HG02642 (cell line): ENCODE data around the gene RAPGEF4.

Source experiments
- ATAC-seq: cut with Tn5 transposase; IDR thresholded peaks from one replicate; pipeline ENCODE4 v1.9.1; 2021; ENCODE audit warnings: mild to moderate bottlenecking; ENCODE audit not compliant: unreplicated experiment, poor library complexity

The RAPGEF4 gene

DNA sequence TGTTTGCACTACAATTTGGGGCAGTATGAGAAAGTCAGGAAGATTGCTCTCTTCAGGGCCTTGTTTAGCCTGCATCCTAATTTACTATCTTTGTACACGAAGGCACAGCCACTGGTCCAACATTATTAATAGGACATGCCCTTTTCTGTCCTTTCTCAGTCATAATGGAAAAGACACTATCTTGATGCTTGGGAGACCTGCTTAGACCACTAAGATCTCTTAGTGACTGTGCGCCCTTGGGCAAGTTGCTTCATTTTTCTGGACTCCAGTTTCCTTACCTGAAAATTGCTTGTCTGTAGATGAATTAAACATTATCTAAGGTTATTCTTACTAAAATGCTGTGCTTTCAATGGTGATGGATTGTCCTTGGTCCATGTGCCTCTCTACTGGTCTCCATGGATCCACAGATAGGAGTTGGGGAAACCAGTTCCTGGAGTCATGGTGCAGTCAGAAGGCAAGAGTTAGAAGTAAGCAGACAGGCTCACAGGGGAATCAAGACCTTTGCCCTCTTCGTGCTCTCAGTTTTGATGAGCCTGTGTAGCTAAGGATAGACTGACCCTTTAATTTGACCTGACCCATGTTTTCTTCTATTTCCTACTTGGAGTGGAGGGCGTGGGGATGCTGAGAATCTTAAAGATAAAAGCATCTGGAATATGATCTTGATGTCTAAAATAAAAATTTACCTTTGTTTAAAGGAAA is 114.0 kb downstream of the RAPGEF4 start:
- no peak for ATAC-seq

DNA sequence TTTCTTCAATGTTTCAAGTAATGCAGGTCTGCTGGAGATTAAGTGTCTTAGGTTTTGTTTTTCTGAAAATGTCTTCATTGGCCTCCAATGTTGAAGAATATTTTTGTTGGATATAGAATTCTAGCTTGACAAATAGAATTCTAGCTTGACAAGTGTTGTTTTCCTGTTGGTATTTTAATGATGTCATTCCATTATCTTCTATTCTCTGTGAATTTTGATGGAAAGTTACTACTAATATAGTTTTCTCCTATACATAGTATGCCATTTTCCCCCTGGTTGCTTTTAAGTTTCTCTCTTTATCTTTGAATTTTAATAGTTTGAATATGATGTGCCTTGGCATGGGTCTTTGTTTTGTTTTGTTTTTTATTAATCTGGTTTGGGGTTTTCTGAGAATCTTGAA is 119.9 kb downstream of the RAPGEF4 start:
- no peak for ATAC-seq

DNA sequence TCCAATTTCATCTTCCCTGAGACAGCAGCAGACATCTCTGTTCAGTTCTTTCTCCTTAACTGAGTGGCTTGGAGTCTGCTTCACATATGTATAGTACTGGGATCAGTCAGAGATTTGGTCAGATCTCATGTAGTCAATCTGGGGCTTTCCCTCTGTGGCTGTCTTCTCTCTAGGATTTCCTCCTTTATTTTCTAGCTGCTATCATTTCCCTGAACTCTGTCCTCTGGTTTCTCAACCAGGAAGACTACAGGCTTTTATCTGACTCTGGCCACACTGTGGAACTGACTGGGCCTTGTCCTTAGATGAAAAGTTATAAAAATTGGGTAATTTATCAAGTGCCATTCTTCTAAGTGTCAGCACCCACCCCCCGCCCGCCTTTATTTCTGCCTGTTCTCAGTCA is 121.0 kb downstream of the RAPGEF4 start:
- ATAC-seq: no peak

DNA sequence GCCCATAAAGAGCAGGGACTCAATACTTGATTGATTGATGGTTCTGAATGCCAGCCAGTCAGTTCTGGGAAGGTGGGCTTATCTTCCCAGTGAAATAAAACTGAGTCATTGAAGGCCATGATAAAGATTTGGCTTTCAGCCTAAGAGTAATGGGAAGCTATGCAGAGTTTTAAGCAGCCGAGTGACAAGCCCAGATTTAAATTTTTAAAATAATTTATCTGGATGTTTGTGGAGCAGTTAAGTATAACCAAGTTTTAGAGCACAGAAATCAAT is 122.8 kb downstream of the RAPGEF4 start:
- no peak for ATAC-seq

GRCh38 chr2:172859581-172860335 is 124.1 kb downstream of the RAPGEF4 start:
- ATAC-seq: no peak

GRCh38 chr2:172860336-172860707 is 124.7 kb downstream of the RAPGEF4 start:
- ATAC-seq: no peak

GRCh38 chr2:172861098-172861497 is 125.5 kb downstream of the RAPGEF4 start:
- ATAC-seq: no peak

DNA sequence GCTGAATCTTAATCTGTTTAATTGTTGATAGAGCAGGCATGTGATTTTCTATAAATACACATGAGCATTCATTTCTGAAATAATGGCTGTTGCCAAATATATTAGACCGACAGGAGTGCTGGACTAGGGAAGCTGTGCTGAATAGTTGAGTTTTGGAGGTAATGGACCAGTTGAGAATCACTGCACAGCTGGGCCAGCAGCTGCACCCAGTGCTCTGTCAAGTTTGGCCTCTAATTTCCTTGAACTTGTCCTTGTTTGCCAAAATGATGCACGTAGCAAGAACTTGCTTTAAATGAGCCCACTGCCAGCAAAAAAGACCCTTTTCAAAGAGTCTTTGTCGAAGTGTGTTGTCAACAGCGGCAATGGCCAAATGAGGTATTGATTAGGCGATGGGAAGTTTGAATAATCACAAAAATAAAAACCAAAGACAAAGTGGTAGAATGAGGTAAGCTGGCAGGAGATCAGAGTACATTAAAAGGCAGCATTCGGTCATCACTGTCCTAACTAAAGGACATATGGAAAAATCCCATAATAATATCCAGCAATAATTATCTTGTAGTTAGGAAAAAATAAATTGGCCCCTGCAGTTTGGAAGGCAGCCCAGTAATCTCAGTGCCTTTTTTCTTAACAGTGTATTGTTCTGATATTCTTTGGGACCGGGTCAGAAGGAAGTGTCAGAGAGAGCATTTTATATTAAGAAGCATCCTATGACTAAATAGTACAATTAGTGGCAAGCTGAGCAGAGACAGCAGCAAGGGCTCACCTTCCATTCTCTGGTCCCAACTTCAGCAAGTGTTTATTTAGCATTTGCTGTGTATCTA is 126.2 kb downstream of the RAPGEF4 start:
- ATAC-seq: no peak

- ATAC-seq: no peak
Measured at GRCh38 chr2:172863341-172863740, 127.7 kb downstream of the RAPGEF4 start.

- no peak for ATAC-seq
Measured at GRCh38 chr2:172864182-172864581, 128.5 kb downstream of the RAPGEF4 start.

DNA sequence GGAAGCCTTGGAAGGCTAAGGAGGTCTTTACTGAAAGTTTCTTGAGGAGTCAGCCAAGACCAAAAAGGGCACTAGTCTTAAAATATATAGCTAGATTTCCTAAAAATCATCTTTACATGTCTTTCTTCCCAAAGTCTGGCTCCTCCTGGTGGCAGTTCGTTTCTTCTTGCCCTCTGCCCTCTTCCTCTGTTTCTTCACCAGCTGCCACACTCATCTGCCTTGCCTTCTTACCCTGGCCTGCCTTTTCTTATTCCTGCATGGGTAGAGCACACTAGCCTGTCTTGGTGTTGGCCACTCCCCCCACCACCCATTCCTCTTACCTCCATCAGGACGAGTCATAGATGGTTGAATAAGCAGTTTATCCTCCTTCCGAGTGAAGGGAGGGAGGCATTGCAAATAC is 129.8 kb downstream of the RAPGEF4 start:
- ATAC-seq: no peak

DNA sequence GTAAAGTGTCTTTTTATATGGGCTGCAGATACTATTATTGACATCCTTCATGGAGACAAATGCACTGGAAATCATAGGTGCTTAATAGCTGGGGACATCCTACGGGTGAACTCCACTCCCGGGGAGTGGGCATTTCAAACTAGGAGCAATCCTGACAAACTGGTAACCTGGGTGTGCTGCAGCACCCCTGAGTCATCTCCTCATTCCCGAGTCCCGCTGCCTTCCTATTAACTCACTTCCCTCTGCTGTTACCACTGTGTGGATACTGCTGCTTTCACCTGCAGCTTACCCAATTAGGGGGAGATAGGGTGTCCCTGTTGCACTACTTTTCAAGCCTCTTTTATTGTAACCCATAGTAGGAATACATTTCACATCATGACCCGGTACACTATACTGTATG is 134.2 kb downstream of the RAPGEF4 start:
- no peak for ATAC-seq

DNA sequence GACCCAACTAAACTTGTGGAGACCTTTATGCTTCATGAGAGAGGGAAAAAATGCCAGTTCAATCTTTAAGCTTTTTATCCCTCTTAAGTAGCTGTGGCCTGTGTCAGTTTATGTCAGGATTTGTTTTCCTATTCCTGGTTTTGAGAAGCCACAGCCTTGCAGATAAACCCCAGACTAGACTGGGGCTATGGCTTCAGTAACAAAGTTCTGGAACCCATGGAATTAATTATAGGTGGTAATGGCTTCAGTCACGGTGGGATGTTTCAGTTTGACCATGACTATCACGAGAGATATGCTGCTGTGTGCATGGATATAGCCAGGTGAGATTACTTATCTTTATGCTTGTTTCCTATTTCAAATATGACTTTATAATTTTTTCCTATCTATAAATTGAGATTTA is 134.8 kb downstream of the RAPGEF4 start:
- ATAC-seq: no peak

DNA sequence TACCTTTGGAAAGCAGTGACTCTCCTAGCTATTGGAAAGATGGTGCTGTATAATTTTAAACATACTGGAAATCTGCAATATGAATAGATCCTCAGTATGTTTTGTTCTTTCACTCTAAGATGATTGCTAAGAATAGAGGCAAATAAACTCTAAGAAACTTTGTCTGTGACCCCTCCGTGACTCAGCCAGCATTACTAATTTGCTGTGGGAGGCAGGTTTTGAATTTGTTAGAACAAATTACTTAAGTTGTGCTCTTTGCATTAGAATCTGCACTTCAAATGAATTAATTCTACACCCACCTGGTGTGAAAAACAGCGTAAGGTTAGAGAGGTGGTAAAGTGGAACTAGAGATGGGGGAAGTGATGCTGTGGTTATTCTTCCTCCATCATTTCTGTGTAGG is 142.2 kb downstream of the RAPGEF4 start:
- no peak for ATAC-seq

DNA sequence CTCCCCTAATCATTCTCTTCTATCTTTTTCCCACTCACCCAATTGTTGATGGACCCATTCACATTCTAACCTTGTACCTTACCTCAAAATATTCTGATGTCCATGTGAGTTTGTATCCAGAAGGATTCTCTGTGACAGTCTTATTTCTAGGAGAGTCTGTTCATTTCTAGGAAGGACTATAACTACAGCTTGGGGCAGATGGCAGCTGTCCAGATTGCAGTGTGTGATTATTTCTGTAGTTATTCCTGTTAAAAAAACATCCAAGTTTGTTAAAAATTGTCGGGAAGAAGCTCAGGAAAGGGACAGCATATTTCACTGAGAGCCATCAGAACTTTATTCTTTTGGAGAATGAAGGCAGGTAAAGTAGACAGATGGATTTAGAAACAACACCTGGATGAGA is 142.6 kb downstream of the RAPGEF4 start:
- no peak for ATAC-seq

DNA sequence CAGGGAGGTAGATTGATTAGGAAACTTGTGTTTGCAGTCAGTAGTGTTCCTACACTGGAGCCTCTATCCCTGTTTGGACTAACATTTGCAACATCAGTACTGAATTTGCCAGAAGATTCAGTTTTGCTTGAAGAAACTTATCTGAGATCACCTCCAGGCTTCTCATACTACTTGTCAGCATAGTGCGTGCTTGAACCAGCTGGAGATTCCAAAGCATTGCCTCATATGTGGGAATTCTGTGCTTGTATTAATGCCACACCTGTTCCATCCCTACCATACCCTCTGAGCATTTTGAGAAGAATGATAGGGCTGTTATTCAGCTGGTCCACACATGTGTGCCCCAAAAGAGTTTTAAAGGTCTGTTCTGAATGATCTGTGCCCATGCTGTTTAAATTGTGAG is 148.7 kb downstream of the RAPGEF4 start:
- no peak for ATAC-seq

- no peak for ATAC-seq
Measured at GRCh38 chr2:172885996-172886395, 150.4 kb downstream of the RAPGEF4 start.

DNA sequence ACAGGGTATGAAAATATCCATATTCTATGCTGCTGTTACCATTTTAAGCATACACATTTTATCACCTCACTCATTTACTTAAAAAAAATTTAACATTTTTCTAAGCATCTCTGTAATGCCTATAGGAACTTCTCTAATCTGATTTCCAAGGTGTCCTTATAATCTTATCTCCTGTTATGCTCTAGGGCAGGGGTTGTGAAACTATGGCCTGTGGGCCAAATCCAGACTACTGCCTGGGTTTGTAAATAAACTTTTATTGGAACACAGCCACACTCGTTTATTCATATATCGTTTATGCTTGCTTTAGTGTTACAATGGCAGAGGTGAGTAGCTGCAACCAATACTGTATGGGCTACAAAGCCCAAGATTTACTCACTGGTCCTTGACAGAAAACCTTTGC is 151.6 kb downstream of the RAPGEF4 start:
- ATAC-seq: no peak

GRCh38 chr2:172888714-172889669 is 153.3 kb downstream of the RAPGEF4 start:
- no peak for ATAC-seq

DNA sequence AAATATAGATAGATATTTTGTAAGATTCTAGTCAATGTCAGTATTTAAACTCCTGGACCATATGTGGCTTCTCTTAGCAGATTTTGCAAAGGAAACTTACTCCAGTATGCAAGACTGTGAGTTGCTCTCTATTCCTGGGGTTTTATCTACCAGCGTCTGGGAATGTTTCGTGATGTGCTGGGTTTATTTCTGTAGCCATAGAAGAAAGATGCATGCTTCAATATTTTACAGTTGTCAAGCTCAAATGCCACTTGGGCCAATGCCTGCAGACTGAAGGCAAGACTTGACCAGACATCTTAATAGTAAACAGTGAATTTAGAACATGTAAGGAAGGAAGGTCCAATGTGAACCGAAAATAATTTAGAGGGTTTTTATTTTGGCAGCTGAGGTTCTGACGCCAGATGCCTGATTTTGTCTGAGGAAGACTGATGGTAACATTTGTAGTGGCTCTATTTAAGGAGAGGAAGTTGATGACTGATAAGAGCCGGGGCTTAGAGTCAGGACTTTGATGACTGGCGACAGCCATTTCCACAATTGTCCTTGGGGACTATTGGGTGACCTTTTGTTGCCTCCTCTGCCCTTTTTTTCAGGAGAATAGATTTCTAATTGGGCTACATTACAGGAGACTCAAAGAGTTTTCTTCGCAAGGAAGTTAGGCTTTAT is 154.3 kb downstream of the RAPGEF4 start:
- ATAC-seq: no peak
